ENCODE data around the gene TGFBR3.

Gene TGFBR3

DNA sequence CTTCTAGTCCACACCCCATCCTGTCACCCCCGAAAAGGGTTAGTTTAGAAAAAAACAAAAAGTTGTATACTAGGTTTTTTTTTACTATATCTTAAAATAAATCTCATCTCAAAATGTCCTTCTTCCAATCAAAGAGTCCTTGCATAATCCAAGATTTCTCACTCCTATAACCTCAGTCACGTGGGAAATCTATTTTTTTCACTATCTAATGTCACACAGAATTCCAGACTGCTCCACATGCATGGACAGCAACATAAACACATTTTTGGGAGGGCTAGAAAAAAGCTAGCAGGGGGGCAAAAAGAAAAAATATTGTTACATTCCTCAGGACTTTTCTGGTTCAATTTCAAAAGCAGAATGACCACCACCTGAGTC is 39.3 kb downstream of the TGFBR3 start:
- Histone ChIP-seq H3K9me3 (ENCODE audit: severe bottlenecking) (no peaks in the 10 kb centered on the region), H3K27me3 (ENCODE audit: insufficient read depth, poor library complexity, severe bottlenecking) (no peaks in the 10 kb centered on the region), H3K36me3 (ENCODE audit: low read depth) (no peaks in the 10 kb centered on the region), H3K4me1 (ENCODE audit: insufficient read depth, poor library complexity, severe bottlenecking) (peaks cover 28% of the 10 kb centered on the region), H3K4me3 (ENCODE audit: severe bottlenecking) (no peak overlapping the region), H3K27ac (ENCODE audit: poor library complexity, severe bottlenecking) (peak overlapping the region; percentile 83)
- DNase-seq (ENCODE audit: low spot score) (no peak), ATAC-seq (ENCODE audit: low read depth) (no peak)
- TF ChIP-seq, protein P1, sequence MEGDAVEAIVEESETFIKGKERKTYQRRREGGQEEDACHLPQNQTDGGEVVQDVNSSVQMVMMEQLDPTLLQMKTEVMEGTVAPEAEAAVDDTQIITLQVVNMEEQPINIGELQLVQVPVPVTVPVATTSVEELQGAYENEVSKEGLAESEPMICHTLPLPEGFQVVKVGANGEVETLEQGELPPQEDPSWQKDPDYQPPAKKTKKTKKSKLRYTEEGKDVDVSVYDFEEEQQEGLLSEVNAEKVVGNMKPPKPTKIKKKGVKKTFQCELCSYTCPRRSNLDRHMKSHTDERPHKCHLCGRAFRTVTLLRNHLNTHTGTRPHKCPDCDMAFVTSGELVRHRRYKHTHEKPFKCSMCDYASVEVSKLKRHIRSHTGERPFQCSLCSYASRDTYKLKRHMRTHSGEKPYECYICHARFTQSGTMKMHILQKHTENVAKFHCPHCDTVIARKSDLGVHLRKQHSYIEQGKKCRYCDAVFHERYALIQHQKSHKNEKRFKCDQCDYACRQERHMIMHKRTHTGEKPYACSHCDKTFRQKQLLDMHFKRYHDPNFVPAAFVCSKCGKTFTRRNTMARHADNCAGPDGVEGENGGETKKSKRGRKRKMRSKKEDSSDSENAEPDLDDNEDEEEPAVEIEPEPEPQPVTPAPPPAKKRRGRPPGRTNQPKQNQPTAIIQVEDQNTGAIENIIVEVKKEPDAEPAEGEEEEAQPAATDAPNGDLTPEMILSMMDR (IDR thresholded peaks at IDR 0.05; ENCODE audit: poor library complexity, severe bottlenecking), result no peak

DNA sequence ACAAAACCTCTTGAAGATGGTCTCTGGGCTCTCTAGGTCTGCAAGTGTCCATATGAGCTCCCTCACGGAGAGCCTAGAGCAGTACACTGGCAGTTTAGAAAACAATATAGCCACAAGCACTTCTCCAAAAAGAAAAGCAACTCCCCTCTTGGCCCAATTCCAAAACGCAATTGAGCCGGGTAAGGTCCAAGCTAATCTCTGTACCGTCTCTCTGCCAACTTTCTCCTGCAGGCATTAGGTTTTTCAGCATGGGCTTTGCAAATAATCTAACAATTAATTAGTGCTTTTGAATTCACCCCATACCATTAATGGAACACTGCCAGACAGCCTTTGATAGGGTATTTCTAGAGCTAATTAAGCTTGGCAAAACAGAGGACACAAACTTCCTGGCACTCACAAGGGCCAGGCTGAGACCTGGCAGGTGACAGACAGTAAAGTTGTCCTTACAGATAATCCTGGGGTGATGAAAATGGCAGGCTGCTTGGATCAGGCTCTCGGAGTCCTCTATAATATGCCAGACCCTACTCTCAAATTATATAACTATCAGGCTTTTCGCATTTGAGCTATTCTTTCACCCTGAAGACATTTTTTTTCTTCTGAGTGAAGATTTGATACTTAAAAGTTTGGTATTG is 39.8 kb downstream of the TGFBR3 start:
- no peak for ATAC-seq (ENCODE audit: low read depth)
- TF ChIP-seq, protein P1 (IDR thresholded peaks at IDR 0.05; ENCODE audit: poor library complexity, severe bottlenecking), result no peak
- Histone ChIP-seq H3K4me1 (ENCODE audit: insufficient read depth, poor library complexity, severe bottlenecking) (peaks cover 23% of the 10 kb centered on the region), H3K9me3 (ENCODE audit: severe bottlenecking) (no peaks in the 10 kb centered on the region), H3K4me3 (ENCODE audit: severe bottlenecking) (no peak overlapping the region), H3K36me3 (ENCODE audit: low read depth) (no peaks in the 10 kb centered on the region), H3K27me3 (ENCODE audit: insufficient read depth, poor library complexity, severe bottlenecking) (no peaks in the 10 kb centered on the region), H3K27ac (ENCODE audit: poor library complexity, severe bottlenecking) (peak overlapping the region; percentile 83)
- DNase-seq (ENCODE audit: low spot score), result no peak

DNA sequence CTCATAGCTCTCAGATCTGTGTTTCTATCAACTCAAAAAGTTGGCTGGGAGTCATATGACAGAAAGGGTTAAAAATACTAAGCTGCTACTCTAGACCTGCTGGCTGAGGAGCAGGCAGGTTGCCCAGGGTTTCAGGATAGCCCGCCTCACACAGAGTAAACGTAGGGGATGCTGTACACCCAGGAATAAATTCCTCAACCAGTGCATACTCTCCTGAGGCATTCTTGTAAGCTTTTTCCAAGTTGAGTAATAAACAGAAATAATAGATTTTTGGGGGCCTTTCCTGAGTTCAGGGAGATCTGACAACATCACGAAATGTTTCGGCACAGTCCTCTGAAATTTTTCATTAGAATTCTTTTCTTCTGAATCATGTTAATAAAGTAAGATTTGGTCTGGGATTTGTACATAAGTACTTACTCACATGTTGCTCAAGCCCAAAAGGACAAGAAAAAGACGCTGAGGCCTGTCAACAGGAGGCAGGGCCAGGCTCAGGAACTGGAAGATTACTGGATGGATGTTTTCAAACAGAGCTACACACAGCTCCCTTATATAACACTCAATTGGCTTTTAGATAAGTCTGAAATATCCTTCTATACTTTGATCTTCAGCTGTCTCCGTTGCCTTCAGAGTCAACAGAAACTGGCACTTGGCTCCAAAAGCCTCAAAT is 41.0 kb downstream of the TGFBR3 start:
- no peaks in the 10 kb centered on the region for H3K27me3 ChIP-seq (ENCODE audit: insufficient read depth, poor library complexity, severe bottlenecking)
- ATAC-seq (ENCODE audit: low read depth) (peak; percentile 95), DNase-seq (ENCODE audit: low spot score) (peak; percentile 68)
- no peaks in the 10 kb centered on the region for H3K36me3 ChIP-seq (ENCODE audit: low read depth)
- peaks cover 19% of the 10 kb centered on the region for H3K4me1 ChIP-seq (ENCODE audit: insufficient read depth, poor library complexity, severe bottlenecking)
- H3K9me3 ChIP-seq (ENCODE audit: severe bottlenecking), result no peaks in the 10 kb centered on the region
- no peak overlapping the region for H3K4me3 ChIP-seq (ENCODE audit: severe bottlenecking)
- peak overlapping the region; percentile 83 for H3K27ac ChIP-seq (ENCODE audit: poor library complexity, severe bottlenecking)
- TF ChIP-seq, protein P1 (IDR thresholded peaks at IDR 0.05; ENCODE audit: poor library complexity, severe bottlenecking), result peak; percentile 68

DNA sequence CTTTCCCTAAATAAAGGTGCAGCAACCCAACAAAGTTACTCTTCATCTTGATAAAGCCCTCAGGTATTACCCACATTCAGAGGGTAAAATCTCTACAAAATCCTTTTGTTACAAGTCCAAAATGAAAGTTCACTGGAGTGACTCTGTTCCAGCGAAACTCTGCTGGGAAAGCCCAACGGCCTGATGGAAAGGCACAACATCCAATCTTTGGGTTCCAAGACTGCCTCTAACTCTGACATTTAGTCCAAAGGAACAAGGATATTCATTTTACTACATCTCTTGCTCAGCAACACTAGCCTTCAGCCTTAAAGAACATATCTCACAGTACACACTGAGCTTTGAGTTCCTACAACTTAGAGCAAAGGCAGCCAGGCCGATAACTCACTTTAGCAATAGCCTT is 42.1 kb downstream of the TGFBR3 start:
- Histone ChIP-seq H3K27me3 (ENCODE audit: insufficient read depth, poor library complexity, severe bottlenecking) (no peaks in the 10 kb centered on the region), H3K9me3 (ENCODE audit: severe bottlenecking) (no peaks in the 10 kb centered on the region), H3K36me3 (ENCODE audit: low read depth) (no peaks in the 10 kb centered on the region), H3K4me1 (ENCODE audit: insufficient read depth, poor library complexity, severe bottlenecking) (peaks cover 19% of the 10 kb centered on the region), H3K4me3 (ENCODE audit: severe bottlenecking) (no peak overlapping the region), H3K27ac (ENCODE audit: poor library complexity, severe bottlenecking) (peak overlapping the region; percentile 83)
- TF ChIP-seq, protein P1 (IDR thresholded peaks at IDR 0.05; ENCODE audit: poor library complexity, severe bottlenecking), result no peak
- DNase-seq (ENCODE audit: low spot score) (no peak), ATAC-seq (ENCODE audit: low read depth) (no peak)

DNA sequence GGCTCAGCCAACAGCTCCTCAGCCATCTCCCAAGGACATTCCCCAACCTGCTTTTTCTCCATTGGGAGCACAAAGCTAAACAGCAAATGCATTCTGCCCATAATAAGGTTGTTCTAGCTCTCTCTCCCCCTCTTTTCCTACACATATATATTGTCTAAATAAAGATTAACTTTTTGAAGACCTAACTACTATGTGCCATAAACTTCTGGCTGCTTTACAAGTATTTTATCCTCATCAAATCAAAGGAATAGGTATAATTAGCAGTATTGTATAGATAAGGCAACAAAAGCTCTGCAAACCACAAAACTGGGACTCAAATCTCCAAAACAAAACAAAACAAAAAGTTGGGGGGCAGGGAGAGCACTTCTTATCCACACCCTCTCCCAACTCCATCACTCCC is 43.4 kb downstream of the TGFBR3 start:
- Histone ChIP-seq H3K27me3 (ENCODE audit: insufficient read depth, poor library complexity, severe bottlenecking) (no peaks in the 10 kb centered on the region), H3K9me3 (ENCODE audit: severe bottlenecking) (no peaks in the 10 kb centered on the region), H3K4me3 (ENCODE audit: severe bottlenecking) (no peak overlapping the region), H3K27ac (ENCODE audit: poor library complexity, severe bottlenecking) (no peak overlapping the region), H3K4me1 (ENCODE audit: insufficient read depth, poor library complexity, severe bottlenecking) (peaks cover 19% of the 10 kb centered on the region), H3K36me3 (ENCODE audit: low read depth) (no peaks in the 10 kb centered on the region)
- no peak for ATAC-seq (ENCODE audit: low read depth)
- TF ChIP-seq, protein P1 (IDR thresholded peaks at IDR 0.05; ENCODE audit: poor library complexity, severe bottlenecking), result no peak
- no peak for DNase-seq (ENCODE audit: low spot score)
